ENCODE results near the gene NATD1. TPM values are rescaled to one million over a fixed set of nuclear protein-coding genes. Genes with fewer than 3 reads are reported as not detected.

The NATD1 gene
- total and polyA plus RNA-seq, 11 donors: 8.0 to 38.4 (median 18.7) TPM

DNA sequence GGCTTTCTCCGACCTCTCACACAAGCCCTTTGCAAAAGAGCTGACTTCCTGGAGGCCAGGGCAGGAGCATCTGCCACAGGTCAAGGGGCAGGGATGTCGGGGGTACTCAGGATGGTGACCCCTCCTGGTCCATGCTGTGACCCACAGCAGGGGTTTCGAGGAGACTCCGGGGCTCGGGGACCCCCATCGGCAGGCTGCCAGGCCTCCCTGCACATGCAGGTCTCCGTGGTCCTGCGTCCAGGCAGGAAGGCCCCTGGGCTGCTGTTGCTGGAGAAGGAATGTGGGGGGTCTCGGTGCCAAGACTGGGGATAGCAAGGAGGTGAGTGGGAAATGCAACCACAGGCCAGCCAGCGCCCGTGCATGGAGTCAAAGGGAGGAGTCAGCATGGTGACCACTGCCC is 11.6 kb downstream of the NATD1 start:
- no peaks in the 10 kb centered on the region for H3K9me3 ChIP-seq
- peaks cover 0 to 39% (median 20%) of the 10 kb centered on the region in 12 donors for H3K4me1 ChIP-seq
- ATAC-seq: no peak
- no peak overlapping the region for H3K4me3 ChIP-seq
- no peaks in the 10 kb centered on the region for H3K27me3 ChIP-seq
- peaks cover 0 to 14% (median 0%) of the 10 kb centered on the region in 9 donors for H3K36me3 ChIP-seq
- no peak for TF ChIP-seq POLR2A (IDR thresholded peaks at IDR 0.05)
- TF ChIP-seq, protein P1, sequence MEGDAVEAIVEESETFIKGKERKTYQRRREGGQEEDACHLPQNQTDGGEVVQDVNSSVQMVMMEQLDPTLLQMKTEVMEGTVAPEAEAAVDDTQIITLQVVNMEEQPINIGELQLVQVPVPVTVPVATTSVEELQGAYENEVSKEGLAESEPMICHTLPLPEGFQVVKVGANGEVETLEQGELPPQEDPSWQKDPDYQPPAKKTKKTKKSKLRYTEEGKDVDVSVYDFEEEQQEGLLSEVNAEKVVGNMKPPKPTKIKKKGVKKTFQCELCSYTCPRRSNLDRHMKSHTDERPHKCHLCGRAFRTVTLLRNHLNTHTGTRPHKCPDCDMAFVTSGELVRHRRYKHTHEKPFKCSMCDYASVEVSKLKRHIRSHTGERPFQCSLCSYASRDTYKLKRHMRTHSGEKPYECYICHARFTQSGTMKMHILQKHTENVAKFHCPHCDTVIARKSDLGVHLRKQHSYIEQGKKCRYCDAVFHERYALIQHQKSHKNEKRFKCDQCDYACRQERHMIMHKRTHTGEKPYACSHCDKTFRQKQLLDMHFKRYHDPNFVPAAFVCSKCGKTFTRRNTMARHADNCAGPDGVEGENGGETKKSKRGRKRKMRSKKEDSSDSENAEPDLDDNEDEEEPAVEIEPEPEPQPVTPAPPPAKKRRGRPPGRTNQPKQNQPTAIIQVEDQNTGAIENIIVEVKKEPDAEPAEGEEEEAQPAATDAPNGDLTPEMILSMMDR (IDR thresholded peaks at IDR 0.05): no peak
- intact Hi-C loops (cut with DNase I): loop anchor here in 4 of 10 donors (10.0 kb wide), 1 partner anchor 117 kb away; the partner anchor contains the start of gene DHRS7B (in 4 of the 4)
- DNase-seq: peak in 1 of 5 donors; percentile 41
- H3K27ac ChIP-seq: peak overlapping the region in 1 of 12 donors; percentile 80
- WGBS, 4 donors: 82 to 89% (median 86%) methylated on average over 7 to 11 of the region's 11 CpGs

DNA sequence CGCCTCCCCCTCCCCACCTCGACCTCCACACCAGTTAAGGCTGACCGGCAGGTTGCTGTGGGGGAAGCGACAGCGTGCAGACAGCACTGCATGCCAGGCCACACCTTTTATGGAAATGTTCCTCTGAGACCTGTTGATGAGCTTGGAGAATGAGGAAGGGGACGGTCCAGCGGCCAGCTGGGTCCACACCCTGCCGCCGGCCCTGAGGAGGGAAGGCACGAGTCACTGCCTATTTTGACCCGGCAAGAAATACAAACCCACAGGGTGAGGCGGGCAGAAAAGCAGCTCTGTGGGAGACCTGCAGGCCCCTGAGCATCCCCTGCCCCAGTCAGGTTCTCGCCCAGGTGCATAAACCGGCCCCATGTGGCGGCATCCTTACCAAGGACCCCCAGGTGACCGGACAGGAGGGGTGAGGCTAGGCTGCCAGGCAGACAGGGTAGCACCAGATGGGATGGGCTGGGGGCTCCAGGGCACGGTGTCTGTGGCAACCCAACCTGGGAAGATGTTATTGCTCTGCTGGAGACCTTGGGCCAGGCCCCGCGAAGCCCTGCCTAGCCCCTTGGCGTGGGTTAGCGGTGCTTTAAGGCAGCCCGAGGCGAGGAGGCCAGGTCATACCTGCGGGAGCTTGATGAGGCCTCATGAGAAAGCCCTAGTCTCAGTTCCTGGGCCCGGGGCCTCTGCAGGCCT is 12.7 kb downstream of the NATD1 start:
- Histone ChIP-seq H3K4me3 (no peak overlapping the region), H3K27me3 (no peaks in the 10 kb centered on the region), H3K9me3 (no peaks in the 10 kb centered on the region), H3K36me3 (peaks cover 0 to 14% (median 0%) of the 10 kb centered on the region in 9 donors), H3K27ac (no peak overlapping the region), H3K4me1 (peaks cover 0 to 29% (median 15%) of the 10 kb centered on the region in 12 donors)
- no peak for TF ChIP-seq POLR2A (IDR thresholded peaks at IDR 0.05)
- TF ChIP-seq, protein P1 (IDR thresholded peaks at IDR 0.05): no peak
- WGBS, 4 donors: 71 to 80% (median 76%) methylated on average over 24 to 25 of the region's 25 CpGs
- intact Hi-C loops (cut with DNase I): loop anchor here in 4 of 10 donors (10.0 kb wide), 1 partner anchor 116 kb away; the partner anchor contains the start of gene DHRS7B (in 4 of the 4)
- DNase-seq (peak in 1 of 5 donors; percentile 54), ATAC-seq (no peak)

DNA sequence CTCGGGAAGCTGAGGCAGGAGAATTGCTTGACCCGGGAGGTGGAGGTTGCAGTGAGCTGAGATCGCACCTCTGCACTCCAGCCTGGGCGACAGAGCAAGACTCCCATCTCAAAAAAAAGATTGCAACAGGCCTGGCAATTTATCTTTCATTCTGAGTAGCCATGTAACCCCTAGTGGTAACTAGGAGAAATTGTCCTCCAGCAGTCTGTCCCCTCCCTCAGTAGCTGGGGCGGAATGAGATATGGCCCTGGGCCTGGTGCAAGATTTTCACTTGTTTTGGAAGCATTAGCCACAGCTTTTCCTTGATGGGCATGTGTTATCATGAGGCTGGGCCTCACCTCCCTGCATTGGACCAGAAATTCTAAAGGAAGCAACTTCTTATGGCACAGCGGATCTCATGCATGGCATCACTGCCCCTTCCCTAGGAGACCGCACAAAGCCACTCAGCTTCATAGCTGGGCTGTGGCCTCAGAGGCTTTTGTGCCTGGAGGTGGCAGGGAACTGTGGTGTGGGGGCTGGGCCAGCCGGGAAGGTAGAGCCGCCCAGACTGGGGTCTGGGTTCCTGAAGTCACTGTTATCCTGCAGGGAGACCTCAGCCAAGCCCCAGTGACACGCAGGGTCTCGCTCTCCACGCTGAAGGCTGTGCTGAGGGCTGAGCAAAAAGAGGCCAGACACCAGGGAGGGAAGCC is 13.4 kb downstream of the NATD1 start:
- 72 to 79% (median 78%) methylated on average over 11 to 12 of the region's 12 CpGs for WGBS, 4 donors
- DNase-seq (peak in 1 of 5 donors; percentile 44), ATAC-seq (peak in 1 of 4 donors; percentile 7)
- Histone ChIP-seq H3K27me3 (no peaks in the 10 kb centered on the region), H3K27ac (no peak overlapping the region), H3K9me3 (no peaks in the 10 kb centered on the region), H3K4me3 (no peak overlapping the region), H3K4me1 (peaks cover 0 to 27% (median 14%) of the 10 kb centered on the region in 12 donors), H3K36me3 (peaks cover 0 to 14% (median 0%) of the 10 kb centered on the region in 9 donors)
- no peak for TF ChIP-seq POLR2A (IDR thresholded peaks at IDR 0.05)
- TF ChIP-seq, protein P1 (IDR thresholded peaks at IDR 0.05): peak; percentile 16 to 57 (median 34)
- intact Hi-C loops (cut with DNase I): loop anchor here in 4 of 10 donors (10.0 kb wide), 1 partner anchor 115 kb away; the partner anchor contains the start of gene DHRS7B (in 4 of the 4)

DNA sequence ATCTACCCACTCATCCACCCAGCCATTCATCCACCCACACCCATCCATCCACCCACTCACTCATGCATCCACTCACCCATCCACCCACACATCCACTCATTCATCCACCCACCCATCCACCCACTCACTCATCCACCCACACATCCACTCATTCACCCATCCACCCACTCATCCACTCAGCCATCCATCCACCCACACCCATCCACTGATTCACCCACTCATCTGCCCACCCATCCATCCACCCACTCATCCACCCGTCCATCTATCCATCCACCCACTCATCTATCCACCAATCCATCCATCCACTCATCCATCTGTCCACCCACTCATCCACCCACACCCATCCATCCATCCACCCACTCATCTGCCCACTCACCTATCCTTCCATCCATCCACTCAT is 17.3 kb downstream of the NATD1 start:
- 84 to 95% (median 88%) methylated on average over 1 of the region's 1 CpG for WGBS, 4 donors
- TF ChIP-seq POLR2A (IDR thresholded peaks at IDR 0.05): no peak
- TF ChIP-seq, protein P1 (IDR thresholded peaks at IDR 0.05): no peak
- H3K27ac ChIP-seq: no peak overlapping the region
- no peak overlapping the region for H3K4me3 ChIP-seq
- H3K4me1 ChIP-seq: peaks cover 0 to 15% (median 0%) of the 10 kb centered on the region in 12 donors
- no peaks in the 10 kb centered on the region for H3K27me3 ChIP-seq
- ATAC-seq: no peak
- peaks cover 0 to 8% (median 2%) of the 10 kb centered on the region in 12 donors for H3K9me3 ChIP-seq
- intact Hi-C loops (cut with DNase I): no loop called here
- DNase-seq: peak in 1 of 5 donors; percentile 4
- H3K36me3 ChIP-seq: no peaks in the 10 kb centered on the region
